GM21717 (cell line): ENCODE data around the gene DNAAF5.

Experiments used
- ATAC-seq: cut with Tn5 transposase; IDR thresholded peaks from one replicate; pipeline ENCODE4 v1.9.1; 2021; ENCODE audit warnings: mild to moderate bottlenecking, moderate library complexity; ENCODE audit not compliant: unreplicated experiment

Gene DNAAF5

DNA sequence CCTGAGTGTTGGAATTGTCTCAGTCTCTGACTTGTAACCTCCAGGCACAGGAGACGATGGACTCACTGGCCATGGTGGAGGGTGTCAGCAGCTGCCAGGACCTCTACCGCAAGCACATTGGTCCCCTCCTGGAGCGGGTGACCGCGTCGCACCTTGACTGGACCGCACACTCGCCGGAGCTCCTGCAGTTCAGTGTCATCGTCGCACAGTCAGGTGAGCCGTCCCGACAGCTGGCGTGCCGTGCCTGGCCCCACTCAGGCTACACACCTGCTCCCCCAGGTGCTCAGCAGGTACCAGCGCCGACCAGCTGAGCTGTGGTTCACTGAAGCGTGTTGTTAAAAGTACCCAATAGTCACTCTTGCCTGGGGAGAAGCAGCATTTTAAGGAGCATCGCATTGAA is 37.3 kb downstream of the DNAAF5 start:
- ATAC-seq = no peak

GRCh38 chr7:765383-765782 is 38.9 kb downstream of the DNAAF5 start:
- ATAC-seq = no peak

- no peak for ATAC-seq
Measured at GRCh38 chr7:767580-767940, 41.1 kb downstream of the DNAAF5 start.

DNA sequence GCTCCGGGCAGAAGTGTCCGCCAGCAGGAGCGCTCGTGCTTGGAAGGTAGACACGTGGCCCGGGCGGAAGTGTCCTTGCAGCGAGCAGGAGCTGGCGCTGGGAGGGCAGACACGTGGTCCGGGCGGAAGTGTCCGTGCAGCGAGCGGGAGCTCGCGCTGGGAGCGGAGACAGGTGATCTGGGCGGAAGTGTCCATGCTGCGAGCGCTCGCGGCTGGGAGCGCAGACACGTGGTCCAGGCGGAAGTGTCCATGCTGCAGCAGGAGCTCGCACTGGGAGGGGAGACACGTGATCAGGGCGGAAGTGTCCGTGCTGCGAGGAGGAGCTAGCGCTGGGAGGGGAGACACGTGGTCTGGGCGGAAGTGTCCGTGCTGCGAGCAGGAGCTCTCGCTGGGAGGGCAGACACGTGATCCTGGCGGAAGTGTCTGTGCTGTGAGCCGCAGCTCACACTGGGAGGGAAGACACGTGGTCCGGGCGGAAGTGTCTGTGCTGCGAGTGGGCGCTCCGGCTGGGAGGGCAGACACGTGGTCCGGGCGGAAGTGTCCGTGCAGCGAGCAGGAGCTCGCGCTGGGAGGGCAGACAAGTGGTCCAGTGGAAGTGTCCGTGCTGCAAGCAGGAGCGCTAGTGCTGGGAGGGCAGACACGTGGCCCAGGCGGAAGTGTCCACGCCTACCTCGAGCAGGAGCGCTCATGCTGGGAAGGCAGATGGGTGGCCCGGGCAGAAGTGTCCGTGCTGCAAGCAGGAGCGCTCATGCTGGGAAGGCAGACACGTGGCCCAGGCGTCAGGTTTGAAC is 41.6 kb downstream of the DNAAF5 start:
- no peak for ATAC-seq

GRCh38 chr7:768881-769504 is 42.5 kb downstream of the DNAAF5 start:
- no peak for ATAC-seq

GRCh38 chr7:770336-770735 is 43.8 kb downstream of the DNAAF5 start:
- no peak for ATAC-seq

GRCh38 chr7:770741-771166 is 44.3 kb downstream of the DNAAF5 start:
- no peak for ATAC-seq

- ATAC-seq = no peak
Measured at GRCh38 chr7:771234-772004, 44.9 kb downstream of the DNAAF5 start.

DNA sequence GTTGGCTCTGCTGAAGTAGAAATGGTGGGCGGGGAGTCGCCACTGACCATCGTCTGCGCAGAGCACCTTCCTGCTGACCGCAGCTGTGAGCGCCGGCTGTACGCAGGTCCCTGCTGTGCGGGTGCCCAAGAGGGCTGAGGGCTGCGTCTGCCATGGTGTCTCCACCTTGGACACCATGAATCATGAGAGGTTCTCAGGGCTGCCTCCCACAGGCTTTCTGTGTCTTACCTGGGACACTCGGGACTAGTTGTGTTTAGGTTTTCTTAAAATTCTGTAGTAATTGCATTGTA is 45.5 kb downstream of the DNAAF5 start:
- no peak for ATAC-seq

DNA sequence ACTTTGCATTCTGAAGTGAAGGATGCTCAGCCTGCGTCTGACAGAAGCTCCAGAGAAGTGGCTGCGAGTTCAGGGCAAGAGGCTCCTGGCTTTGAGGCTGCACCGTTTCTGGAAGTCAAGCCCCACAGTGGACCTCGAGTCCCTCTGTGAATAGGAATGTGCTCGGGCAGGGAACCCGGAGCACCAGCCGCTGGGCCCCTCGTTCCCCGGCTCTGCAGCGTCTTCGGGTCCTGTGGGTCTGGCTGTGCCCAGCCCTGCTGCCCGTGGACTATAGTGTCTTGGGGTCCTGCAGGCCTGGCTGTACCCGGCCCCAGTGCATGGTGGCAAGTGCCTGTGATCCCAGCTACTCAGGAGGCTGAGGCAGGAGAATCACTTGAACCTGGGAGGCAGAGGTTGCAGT is 45.9 kb downstream of the DNAAF5 start:
- no peak for ATAC-seq

GRCh38 chr7:772861-773621 is 46.5 kb downstream of the DNAAF5 start:
- no peak for ATAC-seq

DNA sequence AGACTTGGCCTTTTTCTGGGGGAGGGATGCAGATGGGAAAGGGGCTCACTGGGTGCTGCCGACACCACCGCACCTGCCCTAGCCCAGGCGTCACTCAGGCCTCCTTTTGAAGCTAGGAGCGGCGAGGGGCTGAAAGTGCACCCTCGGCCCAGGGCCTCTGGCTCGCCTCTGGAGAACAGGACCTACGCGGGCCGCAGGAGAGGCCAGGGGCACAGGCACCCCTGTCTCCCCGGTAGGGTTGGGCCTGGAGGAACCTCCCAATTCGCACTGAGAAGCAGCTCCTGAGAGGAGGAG is 47.1 kb downstream of the DNAAF5 start:
- no peak for ATAC-seq

DNA sequence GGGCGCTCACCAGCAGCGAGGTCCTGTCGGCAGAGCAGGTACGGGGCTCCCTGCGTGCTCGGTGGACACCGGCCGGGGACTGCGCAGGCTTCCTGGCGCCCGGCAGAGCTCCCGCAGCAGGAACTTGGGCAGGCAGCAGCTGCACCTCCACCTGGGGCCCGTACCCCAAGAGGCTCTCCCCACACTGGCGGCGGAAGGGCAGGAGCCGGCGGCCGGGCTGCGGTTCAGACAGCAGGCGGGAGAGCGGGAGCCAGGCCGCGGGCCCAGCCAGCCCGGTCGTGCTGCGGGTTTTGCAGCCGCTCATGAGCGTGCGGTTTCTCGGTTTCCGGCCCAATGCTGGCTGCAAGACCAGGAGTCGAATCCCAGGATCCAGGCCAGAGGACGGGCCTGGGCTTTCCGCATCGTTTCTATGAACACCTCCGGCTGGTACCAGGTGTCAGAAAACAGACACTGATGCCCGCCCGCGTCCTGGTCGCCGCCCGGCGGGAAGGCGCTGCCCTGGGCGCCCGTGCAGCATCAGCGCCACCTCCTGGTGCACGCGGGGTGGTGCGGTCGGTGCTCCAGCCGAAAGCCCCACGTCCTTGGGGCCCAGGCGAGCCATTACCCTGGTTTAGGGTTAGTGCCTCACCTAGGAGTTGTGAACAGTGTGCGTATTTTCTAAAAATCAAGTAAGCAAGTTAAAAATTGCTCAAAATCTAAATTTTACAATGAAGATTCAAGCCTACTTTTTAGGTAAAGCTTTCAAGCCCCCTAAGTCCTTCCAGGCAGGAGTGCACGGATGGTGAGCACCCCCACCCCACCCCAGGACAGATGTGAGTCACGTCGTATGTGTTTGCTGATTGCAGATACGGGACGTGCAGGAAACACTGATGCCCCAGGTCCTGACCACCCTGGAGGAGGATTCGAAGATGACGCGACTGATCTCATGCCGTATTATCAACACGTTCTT is 47.9 kb downstream of the DNAAF5 start:
- ATAC-seq = no peak

GRCh38 chr7:776381-776780 is 49.9 kb downstream of the DNAAF5 start:
- no peak for ATAC-seq

GRCh38 chr7:776992-777727 is 50.7 kb downstream of the DNAAF5 start:
- no peak for ATAC-seq

- no peak for ATAC-seq
Measured at GRCh38 chr7:777728-778078, 51.2 kb downstream of the DNAAF5 start.

DNA sequence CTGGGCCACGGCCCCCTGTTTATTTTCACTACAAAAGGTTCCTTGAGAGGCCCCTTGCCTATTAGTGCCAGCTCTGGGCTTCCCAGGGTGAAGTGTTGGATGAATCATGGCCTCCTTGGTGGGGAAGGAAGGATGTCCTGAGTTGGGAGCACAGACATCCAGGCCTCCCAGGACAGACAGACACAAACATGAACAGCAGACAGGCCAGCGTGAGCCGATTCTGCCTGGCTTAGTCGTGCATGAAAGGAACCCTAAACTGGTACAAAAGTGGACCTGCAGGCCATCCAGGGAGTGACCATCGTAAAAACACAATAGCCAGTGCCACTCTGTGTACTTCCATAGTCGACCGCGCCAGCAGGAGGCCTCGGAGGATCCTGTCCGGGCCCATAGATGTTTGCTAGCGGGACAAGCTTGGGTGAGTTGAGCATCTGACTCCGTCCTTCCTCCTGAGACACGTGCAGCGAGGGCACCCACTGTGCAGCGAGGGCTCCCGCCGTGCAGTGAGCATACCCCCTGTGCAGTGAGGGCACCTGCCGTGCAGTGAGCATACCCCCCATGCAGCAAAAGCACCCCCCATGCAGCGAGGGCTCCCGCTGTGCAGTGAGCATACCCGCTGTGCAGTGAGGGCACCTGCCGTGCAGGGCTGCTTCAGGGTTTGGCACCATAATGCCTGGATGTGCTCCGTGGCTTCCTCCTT is 51.9 kb downstream of the DNAAF5 start:
- ATAC-seq = no peak

GRCh38 chr7:778968-779451 is 52.5 kb downstream of the DNAAF5 start:
- no peak for ATAC-seq

GRCh38 chr7:779480-779879 is 53.0 kb downstream of the DNAAF5 start:
- no peak for ATAC-seq
